Activated CD4-positive, alpha-beta memory T cell treated with anti-CD3 and anti-CD28 coated beads for 36 hours (primary cell): Measurements from ENCODE around the gene KCNK4. TPM values are rescaled to one million over a fixed set of nuclear protein-coding genes. Genes with fewer than 3 reads are reported as not detected.

ENCODE experiments used
- CTCF ChIA-PET: fragments of 350-600 bp; sonication (Branson Sonifier 250); formaldehyde crosslinking; loops from one replicate; lab custom pipeline; 2021; ENCODE audit warnings: antibody characterized with exemption, inconsistent platforms; lab: Charles Lee
- POLR2A ChIA-PET: fragments of 350-600 bp; sonication (Branson Sonifier 250); formaldehyde crosslinking; loops from one replicate; lab custom pipeline; 2021; ENCODE audit warnings: antibody characterized with exemption; lab: Charles Lee
- DNase-seq: peaks from one replicate; pipeline ENCODE4 v3.0.0-alpha.2; 2020
- H3K27ac Mint-ChIP-seq: one replicate; pipeline ENCODE4 v1.8.0; 2021; ENCODE audit warnings: mixed read lengths
- H3K27me3 Mint-ChIP-seq: one replicate; pipeline ENCODE4 v1.8.0; 2021; ENCODE audit warnings: mixed read lengths
- H3K36me3 Mint-ChIP-seq: one replicate; pipeline ENCODE4 v1.8.0; 2021; ENCODE audit warnings: mixed read lengths
- H3K4me1 Mint-ChIP-seq: one replicate; pipeline ENCODE4 v1.8.0; 2021; ENCODE audit warnings: low read depth, mixed read lengths
- H3K4me3 Mint-ChIP-seq: one replicate; pipeline ENCODE4 v1.8.0; 2021; ENCODE audit warnings: mild to moderate bottlenecking, mixed read lengths
- H3K9me3 Mint-ChIP-seq: one replicate; pipeline ENCODE4 v1.8.0; 2021; ENCODE audit warnings: mixed read lengths
- intact Hi-C: fragments of 100-400 bp; cut with micrococcal nuclease; formaldehyde crosslinking; loops from one replicate; pipeline ENCODE4 v1.15.1; 2023
- total RNA-seq, 2 experiments: library from RNA; stranded (reverse); gene quantifications; one replicate each; pipeline ENCODE4 v1.2.3, GENCODE V29; 2021

KCNK4 gene
- total RNA-seq, 2 experiments from 2014 or later, result 0.34 TPM; not detected in 1

- ChIA-PET CTCF (interaction anchor here (0.9 to 1.2 kb wide), 3 partner anchors 12 to 51 kb away, joined by 3 to 4 read pairs (median 4); partner anchors contain the start of gene ESRRA), POLR2A (no interaction called here)
- no peak for DNase-seq
- Mint-ChIP-seq H3K36me3 (peaks cover 3% of the 10 kb centered on the region), H3K4me3 (no peak overlapping the region), H3K27ac (no peak overlapping the region), H3K27me3 (no peaks in the 10 kb centered on the region), H3K4me1 (peaks cover 14% of the 10 kb centered on the region), H3K9me3 (no peaks in the 10 kb centered on the region)
- intact Hi-C loops, result no loop called here
These were observed 37.6 kb upstream of the KCNK4 start for GRCh38 chr11:64253481-64253880.

GRCh38 chr11:64254326-64254725 lies 36.8 kb upstream of the KCNK4 start:
- Mint-ChIP-seq H3K4me1 (peaks cover 15% of the 10 kb centered on the region), H3K27ac (no peak overlapping the region), H3K9me3 (no peaks in the 10 kb centered on the region), H3K36me3 (peaks cover 5% of the 10 kb centered on the region), H3K4me3 (no peak overlapping the region), H3K27me3 (no peaks in the 10 kb centered on the region)
- intact Hi-C loops, result no loop called here
- ChIA-PET POLR2A (interaction anchor here (0.8 kb wide), 1 partner anchor 10 kb away, joined by 3 read pairs; no protein-coding TSS in a partner anchor), CTCF (interaction anchor here (0.9 to 3.5 kb wide), 4 partner anchors 12 to 50 kb away, joined by 3 to 11 read pairs (median 4); partner anchors contain the start of genes CATSPERZ and ESRRA)
- no peak for DNase-seq

- POLR2A ChIA-PET, result interaction anchor here (0.8 kb wide), 1 partner anchor 9 kb away, joined by 3 read pairs; no protein-coding TSS in a partner anchor
- no peaks in the 10 kb centered on the region for H3K27me3 Mint-ChIP-seq
- no peak overlapping the region for H3K27ac Mint-ChIP-seq
- H3K4me1 Mint-ChIP-seq, result peaks cover 19% of the 10 kb centered on the region
- CTCF ChIA-PET, result interaction anchor here (3.5 kb wide), 1 partner anchor 45 kb away, joined by 11 read pairs; the partner anchor contains the start of gene CATSPERZ
- no peak for DNase-seq
- H3K4me3 Mint-ChIP-seq, result no peak overlapping the region
- peaks cover 9% of the 10 kb centered on the region for H3K36me3 Mint-ChIP-seq
- intact Hi-C loops, result no loop called here
- H3K9me3 Mint-ChIP-seq, result no peaks in the 10 kb centered on the region
These were observed 35.7 kb upstream of the KCNK4 start for GRCh38 chr11:64255135-64256128.

- POLR2A ChIA-PET, result no interaction called here
- intact Hi-C loops, result no loop called here
- Mint-ChIP-seq H3K9me3 (no peaks in the 10 kb centered on the region), H3K27ac (no peak overlapping the region), H3K4me1 (peaks cover 16% of the 10 kb centered on the region), H3K27me3 (no peaks in the 10 kb centered on the region), H3K36me3 (peaks cover 9% of the 10 kb centered on the region), H3K4me3 (no peak overlapping the region)
- DNase-seq, result no peak
- CTCF ChIA-PET, result interaction anchor here (3.5 kb wide), 1 partner anchor 45 kb away, joined by 11 read pairs; the partner anchor contains the start of gene CATSPERZ
These were observed 34.8 kb upstream of the KCNK4 start for GRCh38 chr11:64256300-64256699.

- ChIA-PET POLR2A (interaction anchor here (0.6 to 1.7 kb wide), 3 partner anchors 11 to 59 kb away, joined by 3 to 5 read pairs (median 3); partner anchors contain the start of gene TRMT112), CTCF (no interaction called here)
- no peaks in the 10 kb centered on the region for H3K9me3 Mint-ChIP-seq
- peaks cover 8% of the 10 kb centered on the region for H3K4me1 Mint-ChIP-seq
- no peak for DNase-seq
- no peak overlapping the region for H3K27ac Mint-ChIP-seq
- peaks cover 15% of the 10 kb centered on the region for H3K36me3 Mint-ChIP-seq
- H3K27me3 Mint-ChIP-seq, result no peaks in the 10 kb centered on the region
- intact Hi-C loops, result no loop called here
- H3K4me3 Mint-ChIP-seq, result no peak overlapping the region
These were observed 32.7 kb upstream of the KCNK4 start for GRCh38 chr11:64258356-64258755.

GRCh38 chr11:64258946-64259532 lies 32.1 kb upstream of the KCNK4 start:
- CTCF ChIA-PET, result interaction anchor here (1.9 kb wide), 1 partner anchor 8 kb away, joined by 6 read pairs; the partner anchor contains the start of gene PLCB3
- peaks cover 8% of the 10 kb centered on the region for H3K4me1 Mint-ChIP-seq

GRCh38 chr11:64259533-64260067 lies 31.5 kb upstream of the KCNK4 start:
- Mint-ChIP-seq H3K36me3 (peaks cover 15% of the 10 kb centered on the region), H3K4me3 (no peak overlapping the region), H3K27ac (peak overlapping the region; percentile 20), H3K27me3 (no peaks in the 10 kb centered on the region), H3K4me1 (peaks cover 8% of the 10 kb centered on the region), H3K9me3 (no peaks in the 10 kb centered on the region)
- DNase-seq, result no peak
- CTCF ChIA-PET, result interaction anchor here (1.9 kb wide), 1 partner anchor 9 kb away, joined by 6 read pairs; the partner anchor contains the start of gene PLCB3
- intact Hi-C loops, result no loop called here
- POLR2A ChIA-PET, result no interaction called here

More at GRCh38 chr11:64258946-64259532, 32.1 kb upstream of the KCNK4 start:
- no peak overlapping the region for H3K4me3 Mint-ChIP-seq
- H3K27me3 Mint-ChIP-seq, result no peaks in the 10 kb centered on the region
- intact Hi-C loops, result no loop called here
- POLR2A ChIA-PET, result interaction anchor here (1.2 to 1.7 kb wide), 2 partner anchors 11 to 58 kb away, joined by 3 to 5 read pairs; partner anchors contain the start of gene TRMT112
- peaks cover 15% of the 10 kb centered on the region for H3K36me3 Mint-ChIP-seq
- no peak overlapping the region for H3K27ac Mint-ChIP-seq
- no peak for DNase-seq
- H3K9me3 Mint-ChIP-seq, result no peaks in the 10 kb centered on the region

GRCh38 chr11:64260147-64260708 lies 30.9 kb upstream of the KCNK4 start:
- H3K36me3 Mint-ChIP-seq, result peaks cover 15% of the 10 kb centered on the region
- H3K9me3 Mint-ChIP-seq, result no peaks in the 10 kb centered on the region
- H3K27me3 Mint-ChIP-seq, result no peaks in the 10 kb centered on the region
- no peak for DNase-seq
- intact Hi-C loops, result no loop called here
- POLR2A ChIA-PET, result no interaction called here
- H3K4me1 Mint-ChIP-seq, result peaks cover 8% of the 10 kb centered on the region
- H3K4me3 Mint-ChIP-seq, result no peak overlapping the region
- peak overlapping the region; percentile 20 for H3K27ac Mint-ChIP-seq
- CTCF ChIA-PET, result interaction anchor here (0.8 to 1.9 kb wide), 2 partner anchors 10 to 314 kb away, joined by 3 to 6 read pairs; partner anchors contain the start of gene PLCB3

- no peaks in the 10 kb centered on the region for H3K9me3 Mint-ChIP-seq
- POLR2A ChIA-PET, result no interaction called here
These were observed 29.5 kb upstream of the KCNK4 start for GRCh38 chr11:64261556-64262080.

GRCh38 chr11:64262271-64263002 lies 28.7 kb upstream of the KCNK4 start:
- DNase-seq, result no peak
- Mint-ChIP-seq H3K27me3 (no peaks in the 10 kb centered on the region), H3K36me3 (peaks cover 15% of the 10 kb centered on the region), H3K4me1 (peaks cover 8% of the 10 kb centered on the region), H3K9me3 (no peaks in the 10 kb centered on the region), H3K27ac (no peak overlapping the region), H3K4me3 (no peak overlapping the region)
- POLR2A ChIA-PET, result no interaction called here
- CTCF ChIA-PET, result interaction anchor here (0.9 to 1.5 kb wide), 3 partner anchors 16 to 58 kb away, joined by 3 read pairs; partner anchors contain the start of gene PPP1R14B
- intact Hi-C loops, result no loop called here

More at GRCh38 chr11:64261556-64262080, 29.5 kb upstream of the KCNK4 start:
- CTCF ChIA-PET, result interaction anchor here (0.9 to 1.1 kb wide), 2 partner anchors 39 to 57 kb away, joined by 3 read pairs; no protein-coding TSS in a partner anchor
- Mint-ChIP-seq H3K36me3 (peaks cover 15% of the 10 kb centered on the region), H3K27ac (no peak overlapping the region), H3K27me3 (no peaks in the 10 kb centered on the region), H3K4me1 (peaks cover 8% of the 10 kb centered on the region), H3K4me3 (no peak overlapping the region)
- no peak for DNase-seq
- intact Hi-C loops, result no loop called here
